ENCODE results near the gene ZNF329. TPM values are rescaled to one million over a fixed set of nuclear protein-coding genes. Genes with fewer than 3 reads are reported as not detected.
"Not testable (repeated sequence)": the region's sequence is repeated elsewhere in the genome, so short reads cannot be mapped to it uniquely, and the experiment has no call there.

Gene ZNF329
- total RNA-seq, 2 experiments from 2014 or later: 5.6 to 5.7 TPM

DNA sequence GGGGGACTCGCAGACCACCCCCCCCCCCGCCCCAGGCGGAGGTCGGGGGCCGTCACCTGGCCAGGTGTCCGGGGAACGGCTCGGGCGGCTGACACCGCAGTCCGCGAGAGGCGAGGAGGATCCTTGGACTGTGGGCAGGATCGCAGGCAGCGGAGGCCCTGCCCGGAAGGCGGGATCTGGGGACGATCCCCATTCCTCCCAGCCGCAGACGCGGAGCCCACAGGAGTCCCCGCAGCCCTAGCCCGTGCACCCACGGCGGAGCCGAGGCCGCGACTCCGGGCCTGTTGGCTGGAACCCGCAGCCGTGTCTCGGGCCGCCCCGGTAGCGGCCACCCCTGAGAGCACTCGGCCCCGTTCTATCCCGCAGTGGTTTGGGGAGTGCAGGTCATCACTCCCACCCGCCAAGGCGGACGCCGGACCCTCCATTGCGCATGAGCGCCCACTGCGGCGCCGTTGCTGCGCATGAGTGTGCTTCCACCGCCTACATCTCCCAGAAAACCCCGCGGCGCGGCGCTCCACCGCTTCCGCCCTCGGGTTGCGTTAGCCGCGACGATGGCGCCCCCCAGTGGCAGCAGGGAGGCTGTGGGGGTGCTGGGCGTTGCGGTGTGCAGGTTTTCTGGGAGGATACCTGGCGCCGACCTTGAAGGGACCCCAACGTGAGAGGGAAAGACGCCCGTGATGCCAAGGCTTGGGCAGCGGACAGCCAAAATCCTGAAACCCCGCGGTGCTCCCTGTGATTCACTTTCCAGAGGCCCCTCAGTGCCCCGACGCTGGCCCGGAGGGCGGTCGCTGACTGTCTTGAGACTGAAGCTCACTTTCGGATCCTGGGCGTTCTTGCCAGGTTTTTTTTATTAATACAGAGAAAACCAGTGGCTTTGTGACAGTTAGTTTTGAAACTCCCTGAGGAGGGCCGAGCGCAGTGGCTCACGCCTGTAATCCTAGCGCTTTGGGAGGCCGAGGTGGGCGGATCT, 4.4 kb upstream of the ZNF329 start:
- Mint-ChIP-seq H3K4me3 (peak overlapping the region; percentile 78), H3K36me3 (ENCODE audit: low read depth) (peaks cover 11% of the 10 kb centered on the region), H3K4me1 (ENCODE audit: low read depth) (peaks cover 11% of the 10 kb centered on the region), H3K27me3 (ENCODE audit: low read depth) (no peaks in the 10 kb centered on the region), H3K27ac (peak overlapping the region; percentile 78), H3K9me3 (ENCODE audit: insufficient read depth) (peaks cover 35% of the 10 kb centered on the region)
- POLR2A ChIA-PET: interaction anchor here (0.6 to 1.2 kb wide), 3 partner anchors 9 to 440 kb away, joined by 3 read pairs; partner anchors contain the start of gene ZNF606
- DNase-seq: peak; percentile 97
- peak; percentile 85 for ATAC-seq
- CTCF ChIA-PET: interaction anchor here (0.6 to 1.4 kb wide), 8 partner anchors 11 to 748 kb away, joined by 3 to 7 read pairs (median 3); partner anchors contain the start of gene ZNF606

GRCh38 chr19:58154287-58154678, 3.7 kb upstream of the ZNF329 start:
- peaks cover 40% of the 10 kb centered on the region for H3K9me3 Mint-ChIP-seq (ENCODE audit: insufficient read depth)
- peak overlapping the region; percentile 78 for H3K27ac Mint-ChIP-seq
- peak; percentile 28 for DNase-seq

GRCh38 chr19:58153386-58153785, 2.8 kb upstream of the ZNF329 start:
- Mint-ChIP-seq H3K36me3 (ENCODE audit: low read depth) (peaks cover 19% of the 10 kb centered on the region), H3K4me1 (ENCODE audit: low read depth) (peaks cover 20% of the 10 kb centered on the region), H3K27ac (no peak overlapping the region), H3K4me3 (no peak overlapping the region), H3K9me3 (ENCODE audit: insufficient read depth) (peaks cover 43% of the 10 kb centered on the region), H3K27me3 (ENCODE audit: low read depth) (no peaks in the 10 kb centered on the region)
- ChIA-PET POLR2A (interaction anchor here (1.2 kb wide), 1 partner anchor 151 kb away, joined by 3 read pairs; the partner anchor contains the start of gene ZNF606), CTCF (interaction anchor here (1.4 kb wide), 1 partner anchor 131 kb away, joined by 4 read pairs; no protein-coding TSS in a partner anchor)
- no peak for ATAC-seq
- DNase-seq: no peak

More at GRCh38 chr19:58154287-58154678, 3.7 kb upstream of the ZNF329 start:
- ChIA-PET CTCF (interaction anchor here (0.6 to 1.4 kb wide), 2 partner anchors 132 to 698 kb away, joined by 3 to 4 read pairs; no protein-coding TSS in a partner anchor), POLR2A (interaction anchor here (0.6 to 1.2 kb wide), 3 partner anchors 8 to 440 kb away, joined by 3 read pairs; partner anchors contain the start of gene ZNF606)
- H3K4me3 Mint-ChIP-seq: peak overlapping the region; percentile 78
- no peak for ATAC-seq
- peaks cover 17% of the 10 kb centered on the region for H3K36me3 Mint-ChIP-seq (ENCODE audit: low read depth)
- peaks cover 16% of the 10 kb centered on the region for H3K4me1 Mint-ChIP-seq (ENCODE audit: low read depth)
- H3K27me3 Mint-ChIP-seq (ENCODE audit: low read depth): no peaks in the 10 kb centered on the region

GRCh38 chr19:58147475-58147874, 3.1 kb downstream of the ZNF329 start:
- H3K36me3 Mint-ChIP-seq (ENCODE audit: low read depth): peaks cover 34% of the 10 kb centered on the region
- CTCF ChIA-PET; POLR2A ChIA-PET; ATAC-seq; H3K27me3 Mint-ChIP-seq (ENCODE audit: low read depth); DNase-seq; H3K4me3 Mint-ChIP-seq; H3K27ac Mint-ChIP-seq: not testable (repeated sequence)
- peaks cover 16% of the 10 kb centered on the region for H3K4me1 Mint-ChIP-seq (ENCODE audit: low read depth)
- H3K9me3 Mint-ChIP-seq (ENCODE audit: insufficient read depth): peaks cover 32% of the 10 kb centered on the region

- ChIA-PET POLR2A (interaction anchor here (0.8 kb wide), 1 partner anchor 9 kb away, joined by 3 read pairs; no protein-coding TSS in a partner anchor), CTCF (no interaction called here)
- no peak for DNase-seq
- Mint-ChIP-seq H3K4me3 (no peak overlapping the region), H3K4me1 (ENCODE audit: low read depth) (peaks cover 12% of the 10 kb centered on the region), H3K27me3 (ENCODE audit: low read depth) (no peaks in the 10 kb centered on the region), H3K27ac (no peak overlapping the region), H3K9me3 (ENCODE audit: insufficient read depth) (peaks cover 18% of the 10 kb centered on the region), H3K36me3 (ENCODE audit: low read depth) (peaks cover 41% of the 10 kb centered on the region)
- no peak for ATAC-seq
Measured at GRCh38 chr19:58145849-58146248, 4.7 kb downstream of the ZNF329 start.

DNA sequence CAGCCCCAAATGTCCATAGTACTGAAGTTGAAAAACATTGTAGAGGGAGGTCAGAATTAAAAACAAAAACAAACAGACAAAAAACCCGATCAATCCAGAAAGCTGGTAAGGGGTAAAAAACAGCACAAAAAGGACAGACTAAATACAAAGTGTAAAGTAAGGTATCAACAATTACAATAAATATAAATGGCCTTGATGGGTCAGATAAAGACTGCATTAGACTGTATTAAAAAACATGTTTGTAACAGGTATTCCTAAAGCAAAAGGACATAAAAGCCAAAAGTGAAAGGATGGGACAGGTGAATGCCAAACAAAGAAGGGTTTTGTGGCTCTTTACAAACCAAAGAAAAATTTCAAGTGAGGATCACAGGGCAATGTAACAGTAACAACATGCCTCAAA, 16.3 kb downstream of the ZNF329 start:
- POLR2A ChIA-PET: no interaction called here
- H3K27ac Mint-ChIP-seq: no peak overlapping the region

DNA sequence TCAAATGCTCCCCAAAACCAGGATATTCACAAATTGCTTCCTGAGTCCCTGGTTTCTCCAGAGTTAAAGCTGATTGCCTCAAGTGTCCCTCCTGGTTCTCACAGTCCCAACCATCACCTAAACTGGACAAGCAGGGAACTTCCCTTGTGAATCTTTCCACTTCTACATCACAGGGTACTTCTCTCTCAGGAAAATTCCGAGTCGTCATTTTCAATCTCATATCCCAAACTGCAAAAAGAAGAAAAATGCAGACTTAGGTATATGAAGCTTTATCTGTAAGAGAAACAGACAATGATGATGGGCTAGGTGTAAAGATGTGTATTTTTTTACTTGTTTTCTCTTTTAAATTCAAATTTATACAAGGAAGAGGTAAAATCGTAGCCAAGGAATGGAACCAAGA, 21.3 kb downstream of the ZNF329 start:
- ChIA-PET CTCF (no interaction called here), POLR2A (no interaction called here)
- Mint-ChIP-seq H3K9me3 (ENCODE audit: insufficient read depth) (peaks cover 58% of the 10 kb centered on the region), H3K4me1 (ENCODE audit: low read depth) (no peaks in the 10 kb centered on the region), H3K4me3 (no peak overlapping the region), H3K27ac (no peak overlapping the region), H3K27me3 (ENCODE audit: low read depth) (no peaks in the 10 kb centered on the region), H3K36me3 (ENCODE audit: low read depth) (peaks cover 62% of the 10 kb centered on the region)
- DNase-seq (no peak), ATAC-seq (no peak)

More for the DNA sequence above, 16.3 kb downstream of the ZNF329 start:
- Mint-ChIP-seq H3K4me1 (ENCODE audit: low read depth) (no peaks in the 10 kb centered on the region), H3K9me3 (ENCODE audit: insufficient read depth) (peaks cover 55% of the 10 kb centered on the region), H3K36me3 (ENCODE audit: low read depth) (peaks cover 73% of the 10 kb centered on the region), H3K27me3 (ENCODE audit: low read depth) (no peaks in the 10 kb centered on the region), H3K4me3 (no peak overlapping the region)
- ATAC-seq: no peak
- no peak for DNase-seq
- CTCF ChIA-PET: no interaction called here

DNA sequence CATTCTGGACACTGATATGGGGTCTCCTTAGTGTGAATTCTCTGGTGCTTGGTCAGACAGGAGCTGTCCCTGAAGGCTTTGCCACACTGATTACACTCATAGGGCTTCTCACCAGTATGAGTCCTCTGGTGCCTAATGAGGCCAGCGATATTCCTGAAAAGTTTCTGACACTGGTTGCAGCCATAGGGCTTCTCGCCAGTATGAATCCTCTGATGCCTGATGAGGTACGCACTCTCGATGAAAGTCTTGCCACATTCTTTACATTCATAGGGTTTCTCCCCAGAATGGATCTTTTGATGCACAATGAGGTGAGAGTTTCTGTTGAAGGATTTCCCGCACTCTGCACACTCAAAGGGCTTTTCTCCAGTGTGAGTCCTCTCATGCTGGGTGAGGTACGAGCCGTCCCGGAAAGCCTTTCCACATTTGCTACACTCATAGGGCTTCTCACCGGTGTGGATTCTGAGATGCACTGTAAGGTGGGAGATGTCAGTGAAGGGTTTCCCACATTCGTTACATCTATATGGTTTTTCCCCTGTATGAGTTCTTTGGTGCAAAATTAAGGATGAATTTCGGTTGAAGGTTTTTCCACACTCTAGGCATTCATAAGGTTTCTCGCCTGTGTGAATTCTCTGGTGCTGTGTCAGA, 22.4 kb downstream of the ZNF329 start:
- no peaks in the 10 kb centered on the region for H3K27me3 Mint-ChIP-seq (ENCODE audit: low read depth)
- no peaks in the 10 kb centered on the region for H3K4me1 Mint-ChIP-seq (ENCODE audit: low read depth)
- DNase-seq: no peak
- ChIA-PET CTCF (no interaction called here), POLR2A (no interaction called here)
- no peak overlapping the region for H3K4me3 Mint-ChIP-seq
- no peak overlapping the region for H3K27ac Mint-ChIP-seq
- peaks cover 53% of the 10 kb centered on the region for H3K36me3 Mint-ChIP-seq (ENCODE audit: low read depth)
- peaks cover 53% of the 10 kb centered on the region for H3K9me3 Mint-ChIP-seq (ENCODE audit: insufficient read depth)
- ATAC-seq: no peak

DNA sequence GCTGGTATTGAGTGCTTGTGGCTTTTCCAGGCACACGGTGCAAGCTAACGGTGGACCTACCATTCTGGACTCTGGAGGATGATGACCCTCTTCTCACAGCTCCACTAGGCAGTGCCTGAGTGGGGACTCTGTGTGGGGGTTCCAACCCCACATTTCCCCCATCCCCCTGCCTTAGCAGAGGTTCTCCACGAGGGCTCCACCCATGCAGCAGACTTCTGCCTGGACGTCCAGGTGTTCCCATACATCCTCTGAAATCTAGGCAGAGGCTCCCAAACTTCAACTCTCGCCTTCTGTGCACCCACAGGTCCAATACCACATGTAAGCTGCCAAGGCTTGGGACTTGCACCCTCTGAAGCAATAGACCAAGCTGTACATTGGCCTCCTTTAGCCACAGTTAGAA, 27.2 kb downstream of the ZNF329 start:
- H3K9me3 Mint-ChIP-seq (ENCODE audit: insufficient read depth): peaks cover 63% of the 10 kb centered on the region
- DNase-seq (no peak), ATAC-seq (no peak)
- H3K36me3 Mint-ChIP-seq (ENCODE audit: low read depth): peaks cover 27% of the 10 kb centered on the region
- ChIA-PET CTCF (no interaction called here), POLR2A (no interaction called here)
- no peak overlapping the region for H3K27ac Mint-ChIP-seq
- H3K27me3 Mint-ChIP-seq (ENCODE audit: low read depth): no peaks in the 10 kb centered on the region
- no peak overlapping the region for H3K4me3 Mint-ChIP-seq
- H3K4me1 Mint-ChIP-seq (ENCODE audit: low read depth): no peaks in the 10 kb centered on the region

GRCh38 chr19:58118979-58119733, 31.4 kb downstream of the ZNF329 start:
- Mint-ChIP-seq H3K4me1 (ENCODE audit: low read depth) (peaks cover 4% of the 10 kb centered on the region), H3K4me3 (no peak overlapping the region), H3K27ac (no peak overlapping the region), H3K27me3 (ENCODE audit: low read depth) (no peaks in the 10 kb centered on the region), H3K9me3 (ENCODE audit: insufficient read depth) (peaks cover 64% of the 10 kb centered on the region), H3K36me3 (ENCODE audit: low read depth) (peaks cover 23% of the 10 kb centered on the region)
- DNase-seq (no peak), ATAC-seq (no peak)
- CTCF ChIA-PET: no interaction called here
- POLR2A ChIA-PET: no interaction called here

DNA sequence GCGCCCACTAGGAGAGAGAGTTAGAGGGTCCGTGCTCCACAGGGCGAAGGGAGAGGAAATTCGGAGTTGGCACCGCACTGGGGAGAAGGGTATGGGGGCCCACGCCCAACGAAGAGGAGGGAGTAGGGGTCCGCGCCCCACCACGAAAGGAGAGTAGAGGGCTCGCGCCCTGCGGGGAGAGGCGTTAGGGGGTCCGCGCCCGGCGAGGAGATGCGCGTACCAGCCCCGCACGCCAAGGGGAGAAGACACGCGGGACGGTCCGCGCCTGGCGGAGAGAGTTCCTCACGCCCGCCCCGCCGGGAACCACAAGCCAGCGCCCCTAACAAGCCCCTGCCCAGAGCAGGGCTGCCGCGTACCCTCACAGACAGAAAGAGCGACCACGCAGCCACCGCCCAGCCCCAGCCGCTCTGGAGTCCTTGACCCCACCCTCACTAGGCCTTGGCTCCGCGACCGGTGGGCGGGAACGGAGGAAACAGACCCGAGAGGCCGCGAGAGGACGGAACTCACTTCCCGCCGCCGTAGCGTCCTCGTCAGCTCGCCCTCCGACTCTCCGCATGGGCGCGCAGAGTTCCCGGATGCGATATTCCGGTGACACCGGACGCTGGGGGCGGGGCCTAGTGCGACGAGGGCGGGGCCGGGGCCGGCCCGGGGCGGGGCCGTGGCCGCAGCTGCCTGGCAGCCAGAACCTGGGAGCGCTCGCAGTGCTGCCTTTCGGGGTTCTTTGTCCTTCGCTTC, 32.6 kb downstream of the ZNF329 start:
- Mint-ChIP-seq H3K9me3 (ENCODE audit: insufficient read depth) (peaks cover 59% of the 10 kb centered on the region), H3K36me3 (ENCODE audit: low read depth) (peaks cover 21% of the 10 kb centered on the region), H3K27ac (no peak overlapping the region), H3K4me3 (no peak overlapping the region), H3K4me1 (ENCODE audit: low read depth) (peaks cover 4% of the 10 kb centered on the region), H3K27me3 (ENCODE audit: low read depth) (no peaks in the 10 kb centered on the region)
- POLR2A ChIA-PET: no interaction called here
- ATAC-seq (no peak), DNase-seq (no peak)
- CTCF ChIA-PET: no interaction called here

All from activated CD8-positive, alpha-beta T cell treated with anti-CD3 and anti-CD28 coated beads, Interleukin-2, amount 10 ng/mL, durations not matched to agents 7 days and 5 days (primary cell).